Measurements from ENCODE around the gene PPIA.

DNA sequence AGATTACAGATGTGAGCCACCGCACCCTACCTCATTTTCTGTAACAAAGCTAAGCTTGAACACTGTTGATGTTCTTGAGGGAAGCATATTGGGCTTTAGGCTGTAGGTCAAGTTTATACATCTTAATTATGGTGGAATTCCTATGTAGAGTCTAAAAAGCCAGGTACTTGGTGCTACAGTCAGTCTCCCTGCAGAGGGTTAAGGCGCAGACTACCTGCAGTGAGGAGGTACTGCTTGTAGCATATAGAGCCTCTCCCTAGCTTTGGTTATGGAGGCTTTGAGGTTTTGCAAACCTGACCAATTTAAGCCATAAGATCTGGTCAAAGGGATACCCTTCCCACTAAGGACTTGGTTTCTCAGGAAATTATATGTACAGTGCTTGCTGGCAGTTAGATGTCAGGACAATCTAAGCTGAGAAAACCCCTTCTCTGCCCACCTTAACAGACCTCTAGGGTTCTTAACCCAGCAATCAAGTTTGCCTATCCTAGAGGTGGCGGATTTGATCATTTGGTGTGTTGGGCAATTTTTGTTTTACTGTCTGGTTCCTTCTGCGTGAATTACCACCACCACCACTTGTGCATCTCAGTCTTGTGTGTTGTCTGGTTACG is 6.0 kb downstream of the PPIA start:
- no peak for TF ChIP-seq ZNF274 (IDR thresholded peaks at IDR 0.05; ENCODE audit: low read depth, low read length)
- TF ChIP-seq SUZ12 (IDR thresholded peaks at IDR 0.05; ENCODE audit: extremely low read depth, insufficient read depth, insufficient read length): no peak

Measured in NT2/D1 (cell line).